Measurements from ENCODE around the gene CSTPP1. TPM values are rescaled to one million over a fixed set of nuclear protein-coding genes. Genes with fewer than 3 reads are reported as not detected.
A peak's percentile ranks its signal among the peaks of the same experiment; 100 is the strongest.
"Not testable (repeated sequence)": the region's sequence is repeated elsewhere in the genome, so short reads cannot be mapped to it uniquely, and the experiment has no call there.

Gene CSTPP1
- total RNA-seq, 2 donors from 2014 or later = 12.2 to 13.8 TPM

DNA sequence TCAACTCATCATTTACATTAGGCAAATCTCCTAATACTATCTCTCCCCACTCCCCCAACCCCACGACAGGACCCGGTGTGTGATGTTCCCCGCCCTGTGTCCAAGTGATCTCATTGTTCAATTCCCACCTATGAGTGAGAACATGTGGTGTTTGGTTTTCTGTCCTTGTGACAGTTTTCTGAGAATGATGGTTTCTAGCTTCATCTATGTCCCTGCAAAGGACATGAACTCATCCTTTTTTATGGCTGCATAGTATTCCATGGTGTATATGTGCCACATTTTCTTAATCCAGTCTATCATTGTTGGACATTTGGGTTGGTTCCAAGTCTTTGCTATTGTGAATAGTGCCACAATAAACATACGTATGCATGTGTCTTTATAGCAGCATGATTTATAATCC is 176.4 kb downstream of the CSTPP1 start:
- not testable (repeated sequence) for H3K4me1 Mint-ChIP-seq; H3K9me3 ChIP-seq (ENCODE audit: control insufficient read depth, low read length, poor library complexity, severe bottlenecking); ATAC-seq; H3K27ac Mint-ChIP-seq; H3K27me3 Mint-ChIP-seq; H3K4me3 Mint-ChIP-seq; H3K36me3 Mint-ChIP-seq (ENCODE audit: low read depth); DNase-seq

DNA sequence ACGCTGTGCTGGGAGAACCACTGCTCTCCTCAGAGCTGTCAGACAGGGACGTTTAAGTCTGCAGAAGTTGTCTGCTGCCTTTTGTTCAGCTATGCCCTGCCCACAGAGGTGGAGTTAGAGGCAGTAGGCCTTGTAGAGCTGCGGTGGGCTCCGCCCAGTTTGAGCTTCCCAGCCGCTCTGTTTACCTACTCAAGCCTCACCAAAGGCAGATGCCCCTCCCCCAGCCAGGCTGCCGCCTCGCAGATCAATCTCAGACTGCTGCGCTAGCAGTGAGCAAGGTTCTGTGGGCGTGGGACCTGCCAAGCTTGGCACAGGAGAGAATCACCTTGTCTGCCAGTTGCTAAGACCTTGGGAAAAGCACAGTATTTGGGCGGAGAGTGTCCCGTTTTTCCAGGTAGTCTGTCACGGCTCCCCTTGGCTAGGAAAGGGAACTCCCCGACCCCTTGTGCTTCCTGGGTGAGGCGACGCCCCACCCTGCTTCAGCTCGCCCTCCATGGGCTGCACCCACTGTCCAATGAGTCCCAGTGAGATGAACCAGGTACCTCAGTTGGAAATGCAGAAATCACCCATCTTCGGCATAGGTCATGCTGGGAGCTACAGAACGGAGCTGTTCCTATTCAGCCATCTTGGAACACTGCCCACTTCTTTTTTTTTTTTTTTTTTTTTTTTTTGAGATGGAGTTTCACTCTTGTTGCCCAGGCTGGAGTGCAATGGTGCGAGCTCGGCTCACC is 182.6 kb downstream of the CSTPP1 start:
- H3K4me1 Mint-ChIP-seq; H3K4me3 Mint-ChIP-seq; H3K9me3 ChIP-seq (ENCODE audit: control insufficient read depth, low read length, poor library complexity, severe bottlenecking); H3K27me3 Mint-ChIP-seq; H3K36me3 Mint-ChIP-seq (ENCODE audit: low read depth); H3K27ac Mint-ChIP-seq: not testable (repeated sequence)
- DNase-seq (peak in 2 of 3 donors; percentile 15 to 22), ATAC-seq (peak; percentile 50)

DNA sequence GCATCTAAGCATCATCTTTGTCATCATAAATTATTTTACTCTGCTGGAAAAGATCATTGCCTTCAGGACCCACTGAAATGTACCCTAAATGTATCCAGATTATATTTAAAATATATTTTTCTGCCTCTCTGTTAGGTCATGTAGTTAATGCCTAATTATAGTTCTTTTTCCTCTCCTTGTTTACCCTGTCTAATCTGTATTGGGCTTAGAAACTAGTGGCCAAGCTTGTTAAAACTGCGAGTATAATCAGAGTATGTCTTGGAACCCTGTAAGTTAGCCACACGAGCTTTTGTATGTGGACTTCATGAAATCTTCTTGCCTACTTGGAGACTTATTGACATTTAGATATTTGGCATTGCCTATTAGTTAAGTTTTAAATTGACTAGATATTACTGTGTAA is 184.5 kb downstream of the CSTPP1 start:
- Mint-ChIP-seq H3K4me3 (no peak overlapping the region), H3K27me3 (no peaks in the 10 kb centered on the region)

DNA sequence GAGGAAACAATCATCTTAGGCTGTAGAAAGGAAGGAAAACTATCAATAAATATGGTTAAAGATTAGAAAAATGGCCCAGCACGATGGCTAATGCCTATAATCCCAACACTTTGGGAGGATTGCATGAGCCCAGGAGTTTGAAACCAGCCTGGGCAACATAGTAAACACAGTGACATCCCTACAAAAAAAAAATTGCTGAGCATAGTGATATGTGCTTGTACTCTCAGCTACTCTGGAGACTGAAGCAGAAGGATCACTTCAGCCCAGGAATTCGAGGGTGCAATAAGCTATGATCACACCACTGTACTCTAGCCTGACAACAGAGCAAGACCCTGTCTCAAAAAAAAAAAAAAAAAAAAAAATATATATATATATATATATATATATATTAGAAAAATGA is 185.2 kb downstream of the CSTPP1 start:
- Mint-ChIP-seq H3K27ac (no peak overlapping the region), H3K27me3 (no peaks in the 10 kb centered on the region), H3K4me1 (no peaks in the 10 kb centered on the region), H3K4me3 (no peak overlapping the region), H3K36me3 (ENCODE audit: low read depth) (no peaks in the 10 kb centered on the region)
- ATAC-seq (no peak), DNase-seq (no peak)
- no peaks in the 10 kb centered on the region for H3K9me3 ChIP-seq (ENCODE audit: control insufficient read depth, low read length, poor library complexity, severe bottlenecking)

More for the DNA sequence above, 184.5 kb downstream of the CSTPP1 start:
- Mint-ChIP-seq H3K36me3 (ENCODE audit: low read depth) (no peaks in the 10 kb centered on the region), H3K27ac (no peak overlapping the region), H3K4me1 (peaks cover 1% of the 10 kb centered on the region)
- DNase-seq (no peak), ATAC-seq (no peak)
- H3K9me3 ChIP-seq (ENCODE audit: control insufficient read depth, low read length, poor library complexity, severe bottlenecking) = no peaks in the 10 kb centered on the region

DNA sequence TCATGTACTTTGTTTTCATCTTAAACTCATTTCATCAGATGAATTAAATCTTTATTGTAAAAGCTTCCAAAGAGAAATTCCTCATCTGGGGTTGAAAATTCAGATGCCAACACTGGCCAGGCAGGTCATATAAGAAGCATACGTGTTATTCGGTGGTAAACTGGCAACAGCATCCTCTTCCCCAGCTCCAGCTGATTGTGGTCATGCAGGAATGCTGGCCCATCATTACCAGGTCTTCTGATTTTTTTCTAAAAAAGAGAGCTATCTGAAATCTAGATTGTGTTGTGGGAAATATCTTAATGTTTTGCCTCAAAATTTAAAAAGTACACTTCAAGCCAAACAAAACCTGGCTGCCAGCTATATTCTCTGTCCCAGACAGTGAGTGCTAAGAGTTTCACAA is 186.5 kb downstream of the CSTPP1 start:
- no peaks in the 10 kb centered on the region for H3K4me1 Mint-ChIP-seq
- no peak overlapping the region for H3K4me3 Mint-ChIP-seq
- no peak overlapping the region for H3K27ac Mint-ChIP-seq
- no peaks in the 10 kb centered on the region for H3K36me3 Mint-ChIP-seq (ENCODE audit: low read depth)
- ATAC-seq (no peak), DNase-seq (no peak)
- no peaks in the 10 kb centered on the region for H3K9me3 ChIP-seq (ENCODE audit: control insufficient read depth, low read length, poor library complexity, severe bottlenecking)
- H3K27me3 Mint-ChIP-seq = no peaks in the 10 kb centered on the region

DNA sequence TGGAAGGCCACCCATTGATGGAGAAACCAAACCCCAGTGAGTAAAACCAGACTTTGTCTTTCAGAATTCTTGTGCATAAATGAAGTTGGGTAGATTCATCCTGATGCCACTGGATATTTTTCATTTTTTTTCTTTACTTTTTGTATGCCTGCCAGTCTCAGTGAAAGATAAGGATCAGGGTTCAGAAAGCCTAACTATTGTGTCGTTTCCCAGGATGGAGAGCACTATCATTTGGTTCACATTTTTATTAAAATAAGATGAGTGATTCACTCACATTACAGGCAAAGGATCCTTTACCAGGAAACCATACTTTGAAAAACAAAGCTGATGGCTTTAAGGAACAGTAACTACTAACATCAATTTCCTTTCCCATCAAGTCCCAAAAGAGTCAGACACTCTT is 188.1 kb downstream of the CSTPP1 start:
- Mint-ChIP-seq H3K4me1 (no peaks in the 10 kb centered on the region), H3K4me3 (no peak overlapping the region), H3K36me3 (ENCODE audit: low read depth) (no peaks in the 10 kb centered on the region), H3K27ac (no peak overlapping the region), H3K27me3 (no peaks in the 10 kb centered on the region)
- DNase-seq = no peak
- ATAC-seq = no peak
- no peaks in the 10 kb centered on the region for H3K9me3 ChIP-seq (ENCODE audit: control insufficient read depth, low read length, poor library complexity, severe bottlenecking)

DNA sequence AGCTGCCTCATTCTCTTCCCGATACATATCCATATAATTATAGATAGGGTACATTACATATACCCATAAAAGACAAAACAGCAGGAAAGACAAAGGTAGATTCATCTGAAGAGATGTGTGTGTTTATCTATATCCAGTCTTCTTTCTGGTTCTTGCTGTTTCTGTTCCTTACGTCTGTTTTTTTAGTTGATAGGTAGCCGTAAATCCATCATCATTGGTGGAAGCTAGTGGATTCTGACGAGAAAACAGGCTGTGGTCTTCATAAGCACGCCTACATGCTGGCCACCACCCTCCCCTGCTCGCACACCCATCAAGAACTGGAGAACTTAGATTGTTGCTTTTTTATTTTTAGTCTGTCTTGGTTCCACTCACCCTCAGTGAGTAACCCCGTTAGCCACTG is 188.5 kb downstream of the CSTPP1 start:
- DNase-seq (no peak), ATAC-seq (no peak)
- Mint-ChIP-seq H3K27me3 (no peaks in the 10 kb centered on the region), H3K36me3 (ENCODE audit: low read depth) (no peaks in the 10 kb centered on the region), H3K27ac (no peak overlapping the region), H3K4me1 (no peaks in the 10 kb centered on the region), H3K4me3 (no peak overlapping the region)
- H3K9me3 ChIP-seq (ENCODE audit: control insufficient read depth, low read length, poor library complexity, severe bottlenecking) = no peaks in the 10 kb centered on the region

DNA sequence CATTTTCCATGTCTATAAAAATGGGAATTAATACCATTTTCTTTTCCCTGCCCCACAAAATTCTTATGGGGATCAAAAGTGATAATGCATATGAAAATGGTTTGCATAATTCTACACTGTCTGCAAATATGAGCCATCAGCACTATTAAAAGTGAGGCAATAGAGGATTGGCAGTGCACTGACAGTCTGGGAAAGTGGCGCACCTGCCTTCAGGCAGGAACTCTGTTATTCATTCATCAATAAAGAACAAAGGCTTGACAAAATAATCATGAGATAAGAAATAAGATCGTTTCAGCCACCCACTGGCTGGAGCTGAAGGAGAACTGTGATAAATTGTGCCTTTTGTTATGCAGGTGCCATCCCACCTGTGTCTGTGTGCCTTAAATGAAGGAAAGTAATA is 190.7 kb downstream of the CSTPP1 start:
- Mint-ChIP-seq H3K4me3 (no peak overlapping the region), H3K27ac (no peak overlapping the region), H3K36me3 (ENCODE audit: low read depth) (no peaks in the 10 kb centered on the region), H3K4me1 (no peaks in the 10 kb centered on the region), H3K27me3 (no peaks in the 10 kb centered on the region)
- ATAC-seq = no peak
- DNase-seq = no peak
- H3K9me3 ChIP-seq (ENCODE audit: control insufficient read depth, low read length, poor library complexity, severe bottlenecking) = no peaks in the 10 kb centered on the region

DNA sequence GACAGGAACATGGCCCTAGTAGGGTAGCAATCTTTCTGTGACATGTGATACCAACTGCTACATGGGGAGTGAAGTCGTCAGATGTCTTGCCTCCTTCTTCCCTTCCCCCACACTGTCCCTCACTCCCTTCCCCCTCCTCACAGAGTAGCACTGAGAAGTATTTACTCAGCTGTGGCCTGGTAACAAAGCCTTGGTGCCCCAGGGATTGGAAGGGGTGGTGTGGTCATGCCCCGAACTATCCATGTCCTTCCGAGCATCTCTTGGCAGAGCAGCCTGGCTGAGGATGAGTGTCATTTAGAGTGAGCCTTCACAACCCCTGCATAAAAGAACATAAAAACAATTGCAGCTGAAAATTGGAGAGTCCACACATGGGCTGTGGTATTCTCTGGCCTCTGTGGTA is 194.0 kb downstream of the CSTPP1 start:
- Mint-ChIP-seq H3K4me3 (no peak overlapping the region), H3K27me3 (no peaks in the 10 kb centered on the region), H3K4me1 (no peaks in the 10 kb centered on the region), H3K27ac (no peak overlapping the region), H3K36me3 (ENCODE audit: low read depth) (no peaks in the 10 kb centered on the region)
- ATAC-seq (no peak), DNase-seq (no peak)
- no peaks in the 10 kb centered on the region for H3K9me3 ChIP-seq (ENCODE audit: control insufficient read depth, low read length, poor library complexity, severe bottlenecking)

DNA sequence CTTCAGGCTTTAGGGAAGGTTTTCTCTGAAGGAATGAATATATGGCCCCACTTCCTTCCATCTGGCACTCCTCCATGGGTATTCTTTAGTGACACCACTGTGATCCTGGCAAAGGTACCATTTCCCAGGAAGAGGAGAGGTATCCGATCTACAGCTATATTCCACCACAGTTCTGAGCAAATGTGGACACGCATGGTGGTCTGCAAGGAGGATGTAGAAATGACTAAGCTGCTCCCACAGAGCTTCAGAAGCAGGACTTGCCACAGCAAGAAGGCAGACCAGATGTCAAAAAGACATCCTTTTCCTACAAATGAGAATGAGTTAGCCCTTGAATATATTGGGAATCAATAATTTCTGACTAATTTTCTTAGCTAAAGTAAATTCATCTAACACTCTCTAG is 194.6 kb downstream of the CSTPP1 start:
- no peak for ATAC-seq
- H3K36me3 Mint-ChIP-seq (ENCODE audit: low read depth) = no peaks in the 10 kb centered on the region

DNA sequence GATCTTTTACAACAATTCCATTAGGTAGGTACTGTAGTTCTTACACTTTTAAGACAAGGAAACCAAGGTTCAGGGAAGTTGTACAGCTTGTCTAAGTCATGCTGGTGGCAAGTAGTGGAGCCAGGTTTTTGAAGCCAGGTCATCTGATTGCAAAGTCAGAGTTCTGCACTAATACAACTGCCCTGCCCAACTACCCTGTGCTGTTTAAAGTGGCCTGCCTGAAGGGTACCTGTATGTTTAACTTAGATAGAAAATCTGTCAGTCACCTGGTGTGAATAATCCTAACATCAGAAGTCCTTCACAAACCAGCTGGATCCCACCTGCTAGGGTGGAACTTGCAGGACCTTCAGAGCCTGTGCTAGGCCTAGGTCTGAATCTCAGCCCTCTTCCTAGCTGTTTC is 195.9 kb downstream of the CSTPP1 start:
- Mint-ChIP-seq H3K36me3 (ENCODE audit: low read depth) (peaks cover 2% of the 10 kb centered on the region), H3K27ac (no peak overlapping the region), H3K4me3 (no peak overlapping the region), H3K4me1 (no peaks in the 10 kb centered on the region), H3K27me3 (no peaks in the 10 kb centered on the region)
- no peaks in the 10 kb centered on the region for H3K9me3 ChIP-seq (ENCODE audit: control insufficient read depth, low read length, poor library complexity, severe bottlenecking)
- DNase-seq = no peak
- no peak for ATAC-seq

More for the DNA sequence above, 194.6 kb downstream of the CSTPP1 start:
- DNase-seq = no peak
- H3K4me1 Mint-ChIP-seq = no peaks in the 10 kb centered on the region
- H3K4me3 Mint-ChIP-seq = no peak overlapping the region
- H3K27ac Mint-ChIP-seq = no peak overlapping the region
- no peaks in the 10 kb centered on the region for H3K9me3 ChIP-seq (ENCODE audit: control insufficient read depth, low read length, poor library complexity, severe bottlenecking)
- H3K27me3 Mint-ChIP-seq = no peaks in the 10 kb centered on the region

DNA sequence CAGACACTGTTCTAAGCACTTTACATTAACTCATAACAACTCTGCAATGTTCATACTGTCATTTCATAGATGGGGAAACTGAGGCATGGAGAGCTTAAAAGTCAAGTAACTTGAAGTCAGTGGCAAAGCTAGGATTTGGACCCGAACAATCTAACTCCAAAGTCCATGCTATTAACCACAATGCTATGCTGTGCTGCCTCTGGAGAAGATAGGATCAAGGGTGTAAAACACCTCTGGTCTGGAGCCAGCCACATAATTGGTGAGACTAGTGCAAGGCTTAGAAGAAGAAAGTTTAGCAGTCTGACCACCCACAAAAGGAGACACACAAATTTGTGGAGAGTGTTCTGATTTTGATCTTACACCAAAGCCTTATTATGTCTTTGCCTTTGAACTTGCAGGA is 196.4 kb downstream of the CSTPP1 start:
- no peak overlapping the region for H3K27ac Mint-ChIP-seq
- ATAC-seq = no peak
- H3K27me3 Mint-ChIP-seq = no peaks in the 10 kb centered on the region
- no peaks in the 10 kb centered on the region for H3K9me3 ChIP-seq (ENCODE audit: control insufficient read depth, low read length, poor library complexity, severe bottlenecking)
- no peak overlapping the region for H3K4me3 Mint-ChIP-seq
- DNase-seq = no peak
- peaks cover 7% of the 10 kb centered on the region for H3K36me3 Mint-ChIP-seq (ENCODE audit: low read depth)
- H3K4me1 Mint-ChIP-seq = no peaks in the 10 kb centered on the region

DNA sequence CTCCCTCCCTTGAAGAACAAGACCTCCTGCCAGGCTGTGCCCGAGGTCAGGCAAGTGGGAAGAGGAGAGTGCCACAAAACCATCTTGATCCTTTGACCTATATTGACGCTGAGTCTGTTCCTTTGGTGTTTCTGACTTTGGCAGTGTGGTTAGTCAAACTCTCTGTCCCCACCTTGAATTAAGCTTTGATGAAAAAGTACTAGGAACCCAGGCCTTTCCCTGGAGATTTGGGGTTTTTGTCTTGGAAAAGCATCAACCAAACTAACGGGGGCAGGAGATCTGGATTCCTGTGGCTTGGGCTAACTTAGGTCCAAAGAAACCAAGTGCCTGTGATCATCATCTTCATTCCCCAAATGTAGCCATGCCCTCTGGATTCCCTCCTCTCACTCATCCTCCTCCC is 199.8 kb downstream of the CSTPP1 start:
- DNase-seq (no peak), ATAC-seq (no peak)
- peaks cover 10% of the 10 kb centered on the region for H3K36me3 Mint-ChIP-seq (ENCODE audit: low read depth)
- H3K4me1 Mint-ChIP-seq = no peaks in the 10 kb centered on the region
- H3K27me3 Mint-ChIP-seq = no peaks in the 10 kb centered on the region
- H3K9me3 ChIP-seq (ENCODE audit: control insufficient read depth, low read length, poor library complexity, severe bottlenecking) = no peaks in the 10 kb centered on the region
- no peak overlapping the region for H3K4me3 Mint-ChIP-seq
- no peak overlapping the region for H3K27ac Mint-ChIP-seq

DNA sequence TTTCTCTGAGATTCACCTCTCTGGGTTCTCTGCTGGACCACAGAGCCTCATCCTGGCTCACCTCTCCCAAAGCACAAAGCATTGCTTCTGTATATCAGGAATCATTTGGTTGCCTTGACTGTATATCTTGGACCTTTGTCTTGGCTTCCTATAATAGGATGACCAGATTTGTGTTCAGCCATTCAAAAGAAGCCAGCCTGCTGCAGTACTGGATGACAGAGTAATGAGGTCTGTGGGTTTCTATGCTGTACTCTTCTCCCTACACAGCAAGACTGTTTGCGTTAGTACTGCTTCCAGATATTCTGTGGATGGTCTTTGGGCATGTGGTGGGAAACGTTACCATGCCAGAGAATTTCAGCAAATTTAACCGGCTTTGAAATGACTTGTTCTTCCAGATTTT is 200.4 kb downstream of the CSTPP1 start:
- ATAC-seq (no peak), DNase-seq (no peak)
- peaks cover 10% of the 10 kb centered on the region for H3K36me3 Mint-ChIP-seq (ENCODE audit: low read depth)
- no peak overlapping the region for H3K4me3 Mint-ChIP-seq
- H3K9me3 ChIP-seq (ENCODE audit: control insufficient read depth, low read length, poor library complexity, severe bottlenecking) = no peaks in the 10 kb centered on the region
- no peaks in the 10 kb centered on the region for H3K27me3 Mint-ChIP-seq
- no peak overlapping the region for H3K27ac Mint-ChIP-seq
- no peaks in the 10 kb centered on the region for H3K4me1 Mint-ChIP-seq
